Endothelial cell of umbilical vein (primary cell): ENCODE data around the gene SPRING1.

Source experiments
- JUN ChIP-seq: IDR thresholded peaks from 2 replicates; pipeline ENCODE4 v1.6.1; 2011; ENCODE audit warnings: borderline replicate concordance, low read depth; ENCODE audit not compliant: insufficient read length, insufficient read depth
- POLR2A ChIP-seq: IDR thresholded peaks from 2 replicates; pipeline ENCODE4 v1.6.1; 2012; ENCODE audit warnings: low read depth, mild to moderate bottlenecking, control low read depth, low read length
- TF ChIP-seq, protein P1 (sequence below), 2 donors: IDR thresholded peaks; 1 replicate in 1 of 2; 2 replicates in 1 of 2; pipeline ENCODE4 v1.5.1; 2011; ENCODE audit warnings: low read length in 2 of 2, mild to moderate bottlenecking in 2 of 2, moderate library complexity in 2 of 2, control low read depth in 1 of 2, inconsistent platforms in 1 of 2, low read depth in 1 of 2; ENCODE audit not compliant: insufficient read depth in 1 of 2; ENCODE audit errors: extremely low read depth in 1 of 2

DNA sequence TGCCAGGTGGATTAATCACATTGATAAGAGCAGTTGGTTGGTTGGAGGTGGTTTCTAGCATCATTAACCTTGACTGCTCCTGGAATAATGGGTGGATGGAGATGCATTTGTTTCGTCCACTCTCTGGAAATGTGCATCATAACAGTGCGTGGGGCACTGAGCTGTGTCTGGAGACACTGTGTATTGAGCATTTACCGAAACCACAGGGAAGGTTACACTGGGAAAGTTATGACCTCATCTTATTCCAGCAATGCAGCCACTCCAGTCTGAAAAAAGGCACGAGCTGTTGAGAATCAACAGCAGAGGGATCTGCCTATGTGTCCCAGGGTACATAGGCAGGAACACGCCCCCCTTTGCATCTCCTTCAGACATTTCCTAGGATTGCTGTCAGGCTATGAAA lies 27.4 kb upstream of the SPRING1 start:
- TF ChIP-seq POLR2A (no peak), JUN (no peak)
- TF ChIP-seq, protein P1, sequence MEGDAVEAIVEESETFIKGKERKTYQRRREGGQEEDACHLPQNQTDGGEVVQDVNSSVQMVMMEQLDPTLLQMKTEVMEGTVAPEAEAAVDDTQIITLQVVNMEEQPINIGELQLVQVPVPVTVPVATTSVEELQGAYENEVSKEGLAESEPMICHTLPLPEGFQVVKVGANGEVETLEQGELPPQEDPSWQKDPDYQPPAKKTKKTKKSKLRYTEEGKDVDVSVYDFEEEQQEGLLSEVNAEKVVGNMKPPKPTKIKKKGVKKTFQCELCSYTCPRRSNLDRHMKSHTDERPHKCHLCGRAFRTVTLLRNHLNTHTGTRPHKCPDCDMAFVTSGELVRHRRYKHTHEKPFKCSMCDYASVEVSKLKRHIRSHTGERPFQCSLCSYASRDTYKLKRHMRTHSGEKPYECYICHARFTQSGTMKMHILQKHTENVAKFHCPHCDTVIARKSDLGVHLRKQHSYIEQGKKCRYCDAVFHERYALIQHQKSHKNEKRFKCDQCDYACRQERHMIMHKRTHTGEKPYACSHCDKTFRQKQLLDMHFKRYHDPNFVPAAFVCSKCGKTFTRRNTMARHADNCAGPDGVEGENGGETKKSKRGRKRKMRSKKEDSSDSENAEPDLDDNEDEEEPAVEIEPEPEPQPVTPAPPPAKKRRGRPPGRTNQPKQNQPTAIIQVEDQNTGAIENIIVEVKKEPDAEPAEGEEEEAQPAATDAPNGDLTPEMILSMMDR (IDR thresholded peaks at IDR 0.05; ENCODE audit: extremely low read depth in 1 of 2, insufficient read depth in 1 of 2, low read depth in 1 of 2, low read length in 2 of 2): no peak
